HepG2 (cell line): ENCODE measurements around the gene SETD2. TPM values are rescaled to one million over a fixed set of nuclear protein-coding genes. Genes with fewer than 3 reads are reported as not detected.

ENCODE experiments used
- ARID5B ChIP-seq: IDR thresholded peaks from 2 replicates; pipeline ENCODE4 v1.4.0; 2020; ENCODE audit warnings: mild to moderate bottlenecking, missing genetic modification reagents
- ARNT ChIP-seq: fragments of 450-650 bp; IDR thresholded peaks from 2 replicates; pipeline ENCODE4 v1.6.1; 2017
- FOXP1 ChIP-seq, 2 experiments: fragments of 450-650 bp in 1 of 2; IDR thresholded peaks; 2 replicates each; pipeline ENCODE4 v1.6.1; 2017 to 2018; ENCODE audit warnings: antibody characterized with exemption in 1 of 2
- POLR2AphosphoS5 ChIP-seq: IDR thresholded peaks from 2 replicates; pipeline ENCODE4 v1.6.1; 2012; ENCODE audit warnings: low read depth, low read length
- SRSF4 ChIP-seq: fragments of 200-400 bp; formaldehyde crosslinking; IDR thresholded peaks from one replicate; pipeline ENCODE4 v1.6.1; 2018; ENCODE audit warnings: mild to moderate bottlenecking, low read depth, low read length, moderate library complexity; ENCODE audit not compliant: poor library complexity, severe bottlenecking
- TCF12 ChIP-seq, 2 experiments: fragments of 450-650 bp in 1 of 2; sonication (generic) in 1 of 2; formaldehyde crosslinking in 1 of 2; IDR thresholded peaks; 2 replicates each; pipeline versions ENCODE4 v1.6.1 to v1.8.0; 2017 to 2022; ENCODE audit warnings: antibody characterized with exemption in 1 of 2, mild to moderate bottlenecking in 1 of 2, missing genetic modification reagents in 1 of 2, moderate library complexity in 1 of 2
- U2AF2 ChIP-seq: fragments of 200-400 bp; formaldehyde crosslinking; IDR thresholded peaks from 2 replicates; pipeline ENCODE4 v1.6.1; 2017; ENCODE audit warnings: low read depth, mild to moderate bottlenecking, low read length
- ZFP36L1 ChIP-seq: sonication (generic); formaldehyde crosslinking; IDR thresholded peaks from 2 replicates; pipeline ENCODE4 v1.8.0; 2022; ENCODE audit warnings: mild to moderate bottlenecking, missing genetic modification reagents, moderate library complexity
- ZHX2 ChIP-seq, 2 experiments: sonication (generic) in 1 of 2; formaldehyde crosslinking in 1 of 2; IDR thresholded peaks; 2 replicates each; pipeline versions ENCODE4 v1.6.1 to v1.9.0; 2014 to 2022; ENCODE audit warnings: antibody characterized with exemption in 1 of 2, borderline replicate concordance in 1 of 2, inconsistent platforms in 1 of 2, low read depth in 1 of 2, missing genetic modification reagents in 1 of 2
- ZNF543 ChIP-seq: sonication (generic); formaldehyde crosslinking; IDR thresholded peaks from 2 replicates; pipeline ENCODE4 v1.4.0; 2020; ENCODE audit warnings: mild to moderate bottlenecking, missing genetic modification reagents
- ZNF563 ChIP-seq: sonication (generic); formaldehyde crosslinking; IDR thresholded peaks from 2 replicates; pipeline ENCODE4 v1.8.0; 2022; ENCODE audit warnings: mild to moderate bottlenecking, moderate library complexity, missing genetic modification reagents
- ZNF737 ChIP-seq: sonication (generic); formaldehyde crosslinking; IDR thresholded peaks from 2 replicates; pipeline ENCODE4 v1.5.0; 2020; ENCODE audit warnings: missing genetic modification reagents, mild to moderate bottlenecking, borderline replicate concordance
- ZSCAN29 ChIP-seq: sonication (generic); formaldehyde crosslinking; conservative IDR thresholded peaks from 2 replicates; pipeline ENCODE4 v1.4.0; 2020; ENCODE audit warnings: mild to moderate bottlenecking, missing genetic modification reagents
- polyA plus RNA-seq, 8 experiments: library from polyadenylated mRNA; depleted of rRNA in 3 of 8; stranded (reverse) in 7 of 8; unstranded in 1 of 8; fragments of >200 nt; fragmentation: Illumina TruSeq in 4 of 8; extraction: Trizol in 4 of 8; gene quantifications; 2 replicates each; pipeline versions ENCODE4 v1.2.1 to v1.2.3, GENCODE V29; 2011 to 2016; ENCODE audit warnings: low read depth in 4 of 8, missing spikeins in 1 of 8, mixed read lengths in 1 of 8; ENCODE audit not compliant: insufficient read depth in 1 of 8
- total RNA-seq, 5 experiments: library from RNA; depleted of rRNA; stranded (reverse); fragments of >200 nt; fragmentation: Illumina TruSeq; extraction: Trizol; gene quantifications; 2 replicates each; pipeline ENCODE4 v1.2.3, GENCODE V29; 2016; ENCODE audit warnings: low read depth in 1 of 5
- TF ChIP-seq, protein P1 (sequence below): sonication (generic); formaldehyde crosslinking; IDR thresholded peaks from 2 replicates; pipeline ENCODE4 v1.4.0; 2020; ENCODE audit warnings: missing genetic modification reagents
- TF ChIP-seq, protein P2 (sequence below): IDR thresholded peaks from 2 replicates; pipeline ENCODE4 v1.6.1; 2016; ENCODE audit warnings: low read depth, borderline replicate concordance

SETD2 gene
- total and polyA plus RNA-seq, 2 of the 13 experiments (the other 11 are each of a cell fraction or from before 2014, with no cell fraction given): 14.2 to 24.2 TPM

GRCh38 chr3:46978985-46979944 lies 184.6 kb downstream of the SETD2 start, which contains the start of gene NBEAL2 (continued):
- peak; percentile 17; the same call in 1 of the 2 replicates for TF ChIP-seq ARID5B
- no peak for TF ChIP-seq TCF12 (IDR thresholded peaks at IDR 0.05)
- no peak for TF ChIP-seq TCF12 (CRISPR knock-in tag; IDR thresholded peaks at IDR 0.05)
- TF ChIP-seq, protein P1, sequence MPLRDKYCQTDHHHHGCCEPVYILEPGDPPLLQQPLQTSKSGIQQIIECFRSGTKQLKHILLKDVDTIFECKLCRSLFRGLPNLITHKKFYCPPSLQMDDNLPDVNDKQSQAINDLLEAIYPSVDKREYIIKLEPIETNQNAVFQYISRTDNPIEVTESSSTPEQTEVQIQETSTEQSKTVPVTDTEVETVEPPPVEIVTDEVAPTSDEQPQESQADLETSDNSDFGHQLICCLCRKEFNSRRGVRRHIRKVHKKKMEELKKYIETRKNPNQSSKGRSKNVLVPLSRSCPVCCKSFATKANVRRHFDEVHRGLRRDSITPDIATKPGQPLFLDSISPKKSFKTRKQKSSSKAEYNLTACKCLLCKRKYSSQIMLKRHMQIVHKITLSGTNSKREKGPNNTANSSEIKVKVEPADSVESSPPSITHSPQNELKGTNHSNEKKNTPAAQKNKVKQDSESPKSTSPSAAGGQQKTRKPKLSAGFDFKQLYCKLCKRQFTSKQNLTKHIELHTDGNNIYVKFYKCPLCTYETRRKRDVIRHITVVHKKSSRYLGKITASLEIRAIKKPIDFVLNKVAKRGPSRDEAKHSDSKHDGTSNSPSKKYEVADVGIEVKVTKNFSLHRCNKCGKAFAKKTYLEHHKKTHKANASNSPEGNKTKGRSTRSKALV: no peak
- TF ChIP-seq ZNF737 (CRISPR knock-in tag): no peak
- peak; percentile 63 for TF ChIP-seq POLR2AphosphoS5
- no peak for TF ChIP-seq ZFP36L1
- no peak for TF ChIP-seq SRSF4
- TF ChIP-seq U2AF2: no peak
- no peak for TF ChIP-seq FOXP1 (IDR thresholded peaks at IDR 0.05)
- no peak for TF ChIP-seq FOXP1 (CRISPR knock-in tag; IDR thresholded peaks at IDR 0.05)
- TF ChIP-seq ZHX2 (IDR thresholded peaks at IDR 0.05; ENCODE audit: low read depth): no peak
- no peak for TF ChIP-seq ZHX2 (CRISPR knock-in tag; IDR thresholded peaks at IDR 0.05; ENCODE audit: borderline replicate concordance)
- TF ChIP-seq ZNF563 (CRISPR knock-in tag): no peak; the same call in 1 of the 2 replicates
- no peak for TF ChIP-seq ZSCAN29
- TF ChIP-seq, protein P2, sequence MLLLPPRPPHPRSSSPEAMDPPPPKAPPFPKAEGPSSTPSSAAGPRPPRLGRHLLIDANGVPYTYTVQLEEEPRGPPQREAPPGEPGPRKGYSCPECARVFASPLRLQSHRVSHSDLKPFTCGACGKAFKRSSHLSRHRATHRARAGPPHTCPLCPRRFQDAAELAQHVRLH: peak; percentile 45; the same call in 1 of the 2 replicates
- TF ChIP-seq ZNF543 (CRISPR knock-in tag): no peak; the same call in 1 of the 2 replicates
- no peak for TF ChIP-seq ARNT
